Parathyroid adenoma (tissue), 2 donors: ENCODE results near the gene CD2AP.
"Not testable (repeated sequence)": the region's sequence is repeated elsewhere in the genome, so short reads cannot be mapped to it uniquely, and the experiment has no call there.

Experiments
- H2AFZ ChIP-seq: fragments of 300-600 bp; sonication (generic); one replicate; pipeline ENCODE4 v1.7.0; 2017; ENCODE audit warnings: antibody characterized with exemption, mild to moderate bottlenecking
- H3K27ac ChIP-seq: fragments of 300-600 bp; sonication (generic); one replicate; pipeline ENCODE4 v1.7.0; 2017
- H3K27me3 ChIP-seq: fragments of 300-600 bp; sonication (generic); one replicate; pipeline ENCODE4 v1.7.0; 2017; ENCODE audit warnings: low read length; ENCODE audit not compliant: control insufficient read depth, insufficient read depth
- H3K36me3 ChIP-seq: fragments of 300-600 bp; sonication (generic); one replicate; pipeline ENCODE4 v1.7.0; 2017; ENCODE audit warnings: low read length; ENCODE audit not compliant: control insufficient read depth, insufficient read depth
- H3K4me1 ChIP-seq: fragments of 300-600 bp; sonication (generic); one replicate; pipeline ENCODE4 v1.7.0; 2017; ENCODE audit warnings: control low read depth
- H3K4me2 ChIP-seq: fragments of 300-600 bp; sonication (generic); one replicate; pipeline ENCODE4 v1.7.0; 2017; ENCODE audit warnings: low read length
- H3K4me3 ChIP-seq: fragments of 300-600 bp; sonication (generic); one replicate; pipeline ENCODE4 v1.7.0; 2017; ENCODE audit warnings: low read depth, low read length
- H3K79me2 ChIP-seq: fragments of 300-600 bp; sonication (generic); one replicate; pipeline ENCODE4 v1.7.0; 2017; ENCODE audit warnings: control low read depth
- H3K9ac ChIP-seq: fragments of 300-600 bp; sonication (generic); one replicate; pipeline ENCODE4 v1.7.0; 2017; ENCODE audit warnings: mild to moderate bottlenecking
- H3K9me3 ChIP-seq: fragments of 300-600 bp; sonication (generic); one replicate; pipeline ENCODE4 v1.7.0; 2017; ENCODE audit warnings: low read length; ENCODE audit not compliant: control insufficient read depth
- TF ChIP-seq, protein P1 (sequence below): fragments of 300-600 bp; sonication (generic); IDR thresholded peaks from one replicate; pipeline ENCODE4 v1.7.0; 2017; ENCODE audit warnings: antibody characterized with exemption, mild to moderate bottlenecking
- donor health status: primary hyperparathyroidism.

Gene CD2AP

DNA sequence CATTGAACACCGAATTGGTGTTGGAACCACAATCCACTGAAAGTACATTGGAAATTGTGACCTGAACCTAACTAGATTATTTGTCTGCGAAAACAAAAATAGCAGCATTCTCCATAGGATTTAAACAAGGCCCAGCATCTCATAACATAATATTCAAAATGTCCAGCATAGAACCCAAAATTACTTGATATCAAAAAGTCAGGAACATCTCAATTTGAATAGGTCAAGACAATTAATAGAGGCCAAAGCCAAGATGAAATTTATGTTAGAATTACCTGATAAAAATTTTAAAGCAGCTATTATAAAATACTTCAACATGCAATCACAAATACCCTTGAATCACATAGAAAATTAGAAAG lies 42.4 kb upstream of the CD2AP start:
- no peaks in the 10 kb centered on the region for H3K27me3 ChIP-seq
- no peak overlapping the region for H3K4me3 ChIP-seq
- no peak overlapping the region for H3K9ac ChIP-seq
- H3K27ac ChIP-seq: no peak overlapping the region
- H3K4me1 ChIP-seq: no peaks in the 10 kb centered on the region
- H3K4me2 ChIP-seq: no peak overlapping the region
- H3K36me3 ChIP-seq: no peaks in the 10 kb centered on the region
- TF ChIP-seq, protein P1, sequence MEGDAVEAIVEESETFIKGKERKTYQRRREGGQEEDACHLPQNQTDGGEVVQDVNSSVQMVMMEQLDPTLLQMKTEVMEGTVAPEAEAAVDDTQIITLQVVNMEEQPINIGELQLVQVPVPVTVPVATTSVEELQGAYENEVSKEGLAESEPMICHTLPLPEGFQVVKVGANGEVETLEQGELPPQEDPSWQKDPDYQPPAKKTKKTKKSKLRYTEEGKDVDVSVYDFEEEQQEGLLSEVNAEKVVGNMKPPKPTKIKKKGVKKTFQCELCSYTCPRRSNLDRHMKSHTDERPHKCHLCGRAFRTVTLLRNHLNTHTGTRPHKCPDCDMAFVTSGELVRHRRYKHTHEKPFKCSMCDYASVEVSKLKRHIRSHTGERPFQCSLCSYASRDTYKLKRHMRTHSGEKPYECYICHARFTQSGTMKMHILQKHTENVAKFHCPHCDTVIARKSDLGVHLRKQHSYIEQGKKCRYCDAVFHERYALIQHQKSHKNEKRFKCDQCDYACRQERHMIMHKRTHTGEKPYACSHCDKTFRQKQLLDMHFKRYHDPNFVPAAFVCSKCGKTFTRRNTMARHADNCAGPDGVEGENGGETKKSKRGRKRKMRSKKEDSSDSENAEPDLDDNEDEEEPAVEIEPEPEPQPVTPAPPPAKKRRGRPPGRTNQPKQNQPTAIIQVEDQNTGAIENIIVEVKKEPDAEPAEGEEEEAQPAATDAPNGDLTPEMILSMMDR: no peak
- no peaks in the 10 kb centered on the region for H3K79me2 ChIP-seq
- H2AFZ ChIP-seq: no peak overlapping the region
- no peaks in the 10 kb centered on the region for H3K9me3 ChIP-seq

DNA sequence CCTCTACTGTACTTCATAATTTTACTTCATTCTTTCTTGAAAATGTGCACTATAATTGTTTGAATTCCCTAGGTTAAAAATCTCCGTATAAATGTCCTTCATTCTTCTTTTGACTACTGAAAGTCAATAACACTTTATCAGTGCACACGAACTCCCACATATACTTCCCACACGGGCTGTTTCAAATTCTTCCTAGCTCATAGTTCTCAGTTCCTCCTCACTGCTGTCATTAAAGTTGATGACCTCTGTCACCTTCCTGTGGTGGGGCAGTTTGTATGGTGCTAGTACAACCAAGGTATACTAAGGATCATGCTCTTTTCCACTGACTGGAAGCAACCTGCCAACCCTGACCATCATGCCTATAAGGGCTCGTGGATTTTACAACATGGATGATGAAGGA lies 40.0 kb upstream of the CD2AP start:
- H3K4me3 ChIP-seq: no peak overlapping the region
- H3K4me2 ChIP-seq: no peak overlapping the region
- no peak overlapping the region for H2AFZ ChIP-seq
- H3K9ac ChIP-seq: no peak overlapping the region
- H3K27ac ChIP-seq: no peak overlapping the region
- H3K9me3 ChIP-seq: no peaks in the 10 kb centered on the region
- no peaks in the 10 kb centered on the region for H3K27me3 ChIP-seq
- H3K4me1 ChIP-seq: no peaks in the 10 kb centered on the region
- H3K36me3 ChIP-seq: no peaks in the 10 kb centered on the region
- H3K79me2 ChIP-seq: no peaks in the 10 kb centered on the region
- TF ChIP-seq, protein P1: no peak

DNA sequence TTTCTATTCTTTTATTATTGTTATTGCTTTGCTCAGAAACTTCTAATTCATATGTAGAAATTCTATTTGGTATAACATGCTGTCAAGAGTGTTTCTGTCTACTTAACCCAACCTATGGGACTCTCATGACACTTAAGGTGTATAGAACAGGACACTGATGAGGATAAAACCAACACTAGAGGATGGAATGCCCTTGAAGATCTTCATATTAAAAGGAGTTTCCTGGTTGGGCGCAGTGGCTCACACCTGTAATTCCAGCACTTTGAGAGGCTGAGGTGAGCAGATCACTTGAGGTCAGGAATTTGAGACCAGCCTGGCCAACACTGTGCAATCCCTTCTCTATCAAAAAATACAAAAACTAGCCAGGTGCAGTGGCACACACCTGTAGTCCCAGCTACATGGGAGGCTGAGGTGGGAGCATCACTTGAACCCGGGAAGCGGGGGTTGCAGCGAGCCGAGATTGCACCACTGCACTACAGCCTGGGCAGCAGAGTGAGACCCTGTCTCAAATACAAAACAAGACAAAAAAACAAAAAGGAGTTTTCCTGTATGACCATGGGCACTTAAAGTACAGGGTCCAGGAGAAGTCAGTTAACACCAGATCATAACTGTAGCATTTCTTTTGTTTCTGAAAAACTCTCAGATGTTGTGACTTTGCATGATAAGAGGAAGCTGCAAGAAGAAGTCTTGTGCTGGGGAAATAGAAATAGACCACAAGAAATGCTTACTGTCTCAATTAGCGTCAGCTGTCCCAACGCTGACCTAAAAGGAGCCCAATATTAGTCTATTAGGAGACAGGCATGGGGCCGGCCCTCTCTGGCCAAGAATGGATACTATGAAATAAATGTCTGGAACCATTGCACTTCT lies 38.9 kb upstream of the CD2AP start:
- H3K27me3 ChIP-seq: no peaks in the 10 kb centered on the region
- H3K79me2 ChIP-seq: no peaks in the 10 kb centered on the region
- H3K9me3 ChIP-seq: no peaks in the 10 kb centered on the region
- H3K4me3 ChIP-seq: no peak overlapping the region
- H3K36me3 ChIP-seq: no peaks in the 10 kb centered on the region
- H3K4me1 ChIP-seq: no peaks in the 10 kb centered on the region
- TF ChIP-seq, protein P1: no peak
- H3K9ac ChIP-seq: no peak overlapping the region
- H3K27ac ChIP-seq: no peak overlapping the region
- no peak overlapping the region for H3K4me2 ChIP-seq
- H2AFZ ChIP-seq: no peak overlapping the region

DNA sequence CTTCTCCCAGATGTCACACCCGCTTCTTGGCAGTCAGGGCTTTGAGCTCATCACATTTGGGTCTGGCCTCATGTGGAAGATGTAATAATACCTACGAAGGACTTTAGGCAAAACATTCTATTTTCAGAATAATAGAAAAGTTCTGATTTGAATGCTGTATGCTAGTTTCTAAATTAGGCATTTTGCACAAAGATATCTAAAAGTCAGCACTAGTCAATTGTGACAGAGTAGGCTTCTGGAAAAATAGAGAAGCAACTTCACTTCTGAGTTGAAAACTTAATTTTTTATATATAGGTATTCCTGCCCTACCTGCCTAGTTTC lies 38.3 kb upstream of the CD2AP start:
- no peaks in the 10 kb centered on the region for H3K4me1 ChIP-seq
- no peak overlapping the region for H3K9ac ChIP-seq
- H3K27me3 ChIP-seq: no peaks in the 10 kb centered on the region
- no peaks in the 10 kb centered on the region for H3K9me3 ChIP-seq
- H3K4me2 ChIP-seq: no peak overlapping the region
- no peaks in the 10 kb centered on the region for H3K36me3 ChIP-seq
- no peaks in the 10 kb centered on the region for H3K79me2 ChIP-seq
- TF ChIP-seq, protein P1: no peak
- H2AFZ ChIP-seq: no peak overlapping the region
- no peak overlapping the region for H3K4me3 ChIP-seq
- H3K27ac ChIP-seq: no peak overlapping the region

DNA sequence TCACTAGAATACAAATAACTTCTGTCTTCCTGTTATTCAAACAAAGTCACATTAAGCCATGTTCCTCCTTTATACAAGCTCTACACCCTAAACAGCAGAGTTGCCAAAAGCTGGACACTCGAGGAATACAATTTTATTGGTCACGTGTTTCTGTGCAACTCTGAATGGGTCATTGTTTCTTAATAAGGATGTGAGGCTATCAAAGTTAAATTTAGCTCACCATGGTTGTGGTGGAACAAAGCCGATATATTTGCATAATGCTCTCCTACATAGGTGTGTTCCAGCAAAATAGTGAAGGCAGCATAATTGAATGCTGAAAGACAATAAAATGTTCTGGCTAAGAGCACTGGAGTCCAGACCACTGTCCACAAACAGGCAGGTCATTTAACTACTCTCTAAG lies 36.9 kb upstream of the CD2AP start:
- Histone ChIP-seq H3K4me3 (no peak overlapping the region), H3K79me2 (no peaks in the 10 kb centered on the region), H3K9me3 (no peaks in the 10 kb centered on the region), H3K36me3 (no peaks in the 10 kb centered on the region), H3K4me2 (no peak overlapping the region), H3K27me3 (no peaks in the 10 kb centered on the region), H2AFZ (no peak overlapping the region), H3K27ac (no peak overlapping the region), H3K4me1 (no peaks in the 10 kb centered on the region), H3K9ac (no peak overlapping the region)
- TF ChIP-seq, protein P1: no peak

DNA sequence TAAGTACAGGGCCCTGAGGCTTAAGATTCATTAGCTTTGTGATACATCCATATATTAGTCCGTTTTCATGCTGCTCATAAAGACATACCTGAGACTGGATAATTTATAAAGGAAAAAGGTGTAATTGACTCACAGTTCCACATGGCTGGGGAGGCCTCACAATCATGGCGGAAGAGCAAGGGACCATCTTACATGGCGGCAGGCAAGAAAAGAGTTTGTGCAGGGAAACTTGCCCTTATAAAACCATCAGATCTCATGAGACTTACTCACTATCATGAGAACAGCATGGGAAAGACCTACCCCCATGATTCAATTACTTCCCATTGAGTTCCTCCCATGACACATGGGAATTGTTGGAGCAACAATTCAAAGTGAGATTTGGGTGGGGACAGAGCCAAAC lies 32.6 kb upstream of the CD2AP start:
- not testable (repeated sequence) for H3K36me3 ChIP-seq, H3K79me2 ChIP-seq, H3K4me1 ChIP-seq, H3K4me3 ChIP-seq, H3K27ac ChIP-seq, H3K9me3 ChIP-seq, H3K9ac ChIP-seq, H3K4me2 ChIP-seq, H2AFZ ChIP-seq, H3K27me3 ChIP-seq
